Stimulated activated CD8-positive, alpha-beta memory T cell treated with anti-CD3 and anti-CD28 coated beads, Interleukin-4, amount 100 ng/mL, for 48 hours (primary cell): ENCODE results near the gene CA10.

Source experiments
- DNase-seq: peaks from one replicate; pipeline ENCODE4 v3.0.0-alpha.2; 2020

The CA10 gene

DNA sequence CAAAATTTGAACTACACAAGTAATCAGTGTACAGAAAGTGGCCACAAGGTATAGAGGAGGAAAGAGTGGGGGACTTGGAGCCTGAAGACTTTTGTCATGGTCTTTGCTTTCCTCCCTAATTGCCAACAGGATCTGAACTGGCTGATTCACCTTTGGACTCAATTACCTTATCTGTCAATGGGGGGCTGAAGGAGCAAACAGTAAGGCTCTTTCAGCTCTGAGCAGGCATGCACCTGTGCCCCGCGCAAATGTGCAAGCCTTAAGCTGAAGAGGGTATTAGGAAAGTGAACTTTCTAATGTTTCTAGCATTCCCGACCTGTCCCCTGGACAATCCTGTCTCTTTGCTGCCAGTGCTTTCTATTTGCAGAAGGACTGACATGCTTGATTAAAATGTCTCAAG, 302.7 kb downstream of the CA10 start:
- no peak for DNase-seq

DNA sequence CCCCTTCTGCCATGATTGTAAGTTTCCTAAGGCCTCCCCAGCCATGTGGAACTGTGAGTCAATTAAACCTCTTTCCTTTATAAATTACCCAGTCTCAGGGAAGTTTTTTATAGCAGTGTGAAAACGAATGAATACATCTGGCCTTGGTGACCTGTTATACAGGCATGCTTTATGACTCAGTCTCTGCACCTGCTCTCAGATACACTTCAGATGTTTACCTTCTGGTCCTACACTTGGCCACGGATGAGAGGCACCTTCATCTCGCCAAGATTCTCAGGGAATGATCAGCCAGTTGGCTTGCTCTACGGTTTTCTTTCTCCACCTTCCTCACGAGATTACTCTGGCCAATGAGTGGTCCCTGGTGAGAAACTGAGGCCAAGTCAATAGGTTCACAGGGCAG, 304.7 kb downstream of the CA10 start:
- no peak for DNase-seq

GRCh38 chr17:51852603-51853002, 305.9 kb downstream of the CA10 start:
- no peak for DNase-seq

- DNase-seq = no peak
Observed at GRCh38 chr17:51850201-51850600, 308.3 kb downstream of the CA10 start.

- DNase-seq = no peak
Observed at GRCh38 chr17:51848451-51848850, 310.1 kb downstream of the CA10 start.

- DNase-seq = no peak
Observed at GRCh38 chr17:51846566-51846965, 311.9 kb downstream of the CA10 start.

DNA sequence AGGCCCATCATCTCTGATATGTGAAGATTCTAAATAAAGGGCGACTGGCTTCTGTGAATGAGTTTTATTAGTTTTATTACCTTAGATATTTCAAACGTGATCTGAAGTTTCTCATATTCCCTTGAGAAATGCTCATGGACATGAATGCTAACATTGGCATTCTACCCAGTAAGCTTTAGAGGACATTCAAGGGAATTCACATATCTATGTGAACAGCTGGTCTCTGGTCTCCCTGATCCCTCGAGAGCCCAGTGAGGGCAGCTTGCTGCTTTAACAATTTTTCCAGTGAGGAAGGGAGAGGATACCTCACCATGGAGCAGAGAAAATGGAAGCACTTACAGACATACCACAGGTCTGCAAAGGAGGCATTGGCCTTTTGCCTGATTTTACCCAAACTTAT, 312.7 kb downstream of the CA10 start:
- no peak for DNase-seq

- DNase-seq = no peak
Observed at GRCh38 chr17:51842763-51843162, 315.8 kb downstream of the CA10 start.

- DNase-seq = no peak
Observed at GRCh38 chr17:51841669-51842068, 316.8 kb downstream of the CA10 start.

- no peak for DNase-seq
Observed at GRCh38 chr17:51840688-51841087, 317.8 kb downstream of the CA10 start.

DNA sequence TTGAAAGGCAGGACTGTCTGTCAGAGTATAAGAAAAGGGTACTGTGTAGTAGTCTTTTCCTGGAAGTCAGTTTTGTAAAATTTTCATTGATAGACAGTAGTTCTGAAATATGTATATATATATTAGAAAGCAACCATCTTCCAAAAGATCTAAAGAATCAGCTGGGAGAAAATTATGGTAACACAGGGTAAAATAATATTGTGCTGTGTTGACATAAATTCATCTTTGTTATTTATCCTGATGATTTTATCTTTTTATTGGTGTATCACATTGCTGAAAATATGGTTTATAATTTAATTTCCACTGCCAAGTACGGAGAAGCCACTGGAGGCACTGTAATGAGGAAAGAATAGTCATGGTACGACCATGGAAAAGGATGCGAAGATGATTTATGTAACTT, 324.9 kb downstream of the CA10 start:
- no peak for DNase-seq

GRCh38 chr17:51833045-51833444, 325.5 kb downstream of the CA10 start:
- no peak for DNase-seq

GRCh38 chr17:51830886-51831285, 327.6 kb downstream of the CA10 start:
- DNase-seq = no peak

DNA sequence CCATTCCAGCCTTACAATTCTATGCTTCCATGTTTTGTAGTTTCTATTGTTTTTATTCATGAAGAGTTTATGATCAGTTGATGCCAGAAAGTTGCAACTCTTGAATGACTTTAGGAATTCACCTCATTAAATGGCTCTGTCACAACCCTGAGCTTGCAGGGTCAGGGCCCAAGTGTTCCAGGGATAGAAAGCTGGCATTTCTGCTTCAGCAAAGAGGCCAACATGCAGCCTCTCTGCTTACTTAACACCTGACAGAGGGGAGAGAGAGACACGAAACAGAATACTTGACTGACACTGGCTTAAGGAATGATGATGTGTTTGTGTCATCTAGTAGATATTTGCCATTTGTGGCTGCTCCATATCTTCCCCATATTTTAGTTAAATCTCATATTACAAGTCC, 328.1 kb downstream of the CA10 start:
- DNase-seq = no peak

GRCh38 chr17:51828901-51829300, 329.6 kb downstream of the CA10 start:
- DNase-seq = no peak

- no peak for DNase-seq
Observed at GRCh38 chr17:51827140-51827539, 331.4 kb downstream of the CA10 start.

DNA sequence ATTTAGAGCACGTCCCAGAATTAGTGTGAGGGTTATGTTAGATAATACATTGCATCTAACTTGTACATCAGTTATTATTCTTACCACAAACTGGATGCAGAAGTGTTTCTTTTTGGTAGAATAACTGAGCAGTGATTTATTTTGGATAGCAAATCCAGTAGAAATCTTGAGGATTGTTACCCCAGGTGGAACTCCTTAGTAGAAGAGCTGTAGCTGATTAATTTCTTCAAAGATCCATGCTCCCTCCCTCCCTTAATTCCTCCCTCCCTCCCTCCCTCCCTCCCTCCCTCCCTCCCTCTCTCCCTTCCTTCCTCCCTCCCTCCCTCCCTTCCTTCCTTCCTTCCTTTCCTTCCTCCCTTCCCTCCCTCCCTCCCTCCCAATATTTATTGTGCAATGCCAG, 337.7 kb downstream of the CA10 start:
- no peak for DNase-seq

- no peak for DNase-seq
Observed at GRCh38 chr17:51820252-51820651, 338.3 kb downstream of the CA10 start.

GRCh38 chr17:51819341-51820219, 338.9 kb downstream of the CA10 start:
- DNase-seq = no peak

GRCh38 chr17:51818777-51819176, 339.7 kb downstream of the CA10 start:
- no peak for DNase-seq

DNA sequence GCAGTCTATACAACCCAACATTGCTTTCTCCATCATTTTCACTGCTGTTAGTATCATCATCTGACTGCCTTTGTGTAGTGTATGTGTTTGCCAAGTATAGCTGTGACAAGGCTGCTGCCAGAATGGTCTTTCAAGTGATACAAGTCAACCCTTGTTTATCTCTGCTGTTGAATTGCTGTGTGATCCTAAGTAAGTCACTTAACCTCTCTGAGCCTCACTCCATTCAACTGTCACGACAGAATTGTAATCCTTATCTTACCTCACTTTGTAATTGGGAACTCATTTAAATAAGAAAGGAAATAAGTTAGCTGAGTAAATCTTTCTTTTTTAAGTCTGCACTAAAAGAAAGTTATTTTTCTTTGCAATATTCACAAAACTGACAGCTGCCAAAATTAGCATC, 340.6 kb downstream of the CA10 start:
- DNase-seq = no peak

DNA sequence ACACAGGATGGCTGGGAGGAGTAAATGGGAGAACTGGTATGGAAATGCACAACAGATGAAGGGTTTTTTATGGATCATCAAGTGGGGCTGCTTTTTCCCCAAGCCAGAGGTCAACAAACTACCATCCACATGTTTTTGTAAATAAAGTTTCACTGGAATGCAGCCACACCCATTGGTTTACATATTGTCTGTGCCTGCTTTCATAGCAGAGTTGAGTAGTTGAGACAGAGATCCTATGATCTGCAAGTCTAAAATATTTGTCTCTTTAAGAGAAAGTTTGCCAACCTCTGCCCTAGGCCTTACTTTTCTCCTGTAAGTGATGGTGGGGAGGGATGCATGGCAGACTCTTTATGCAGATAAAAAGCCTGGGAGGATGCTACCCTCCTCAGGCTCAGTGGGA, 341.4 kb downstream of the CA10 start:
- no peak for DNase-seq

DNA sequence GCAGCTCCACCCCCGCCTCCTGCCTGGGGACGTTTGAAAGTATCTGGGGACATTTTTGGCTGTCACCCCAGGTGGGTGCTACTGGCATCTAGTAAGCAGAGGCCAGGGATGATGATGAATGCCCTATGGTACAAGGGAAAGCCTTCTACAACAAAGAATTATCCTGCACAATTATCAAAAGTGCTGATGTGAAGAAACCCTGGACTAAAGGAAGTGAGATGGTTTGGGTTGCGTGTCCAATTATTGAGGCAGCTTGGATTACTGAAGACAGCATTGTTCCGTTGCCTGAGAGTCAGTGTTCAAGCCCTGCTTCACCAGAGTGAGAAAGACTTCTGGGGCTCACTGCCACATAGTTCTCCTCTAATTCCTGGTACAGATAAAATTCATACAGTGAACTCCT, 343.4 kb downstream of the CA10 start:
- DNase-seq = no peak

- DNase-seq = no peak
Observed at GRCh38 chr17:51814521-51814920, 344.0 kb downstream of the CA10 start.

- no peak for DNase-seq
Observed at GRCh38 chr17:51813784-51814174, 344.7 kb downstream of the CA10 start.
